GM13977 (cell line): ENCODE measurements around the gene CTXN1.

Source experiments
- DNase-seq: peaks from one replicate; pipeline ENCODE4 v3.0.0; 2012; ENCODE audit warnings: low spot score
- CTCF ChIP-seq: IDR thresholded peaks from 2 replicates; pipeline ENCODE4 v1.5.1; 2012; ENCODE audit warnings: mild to moderate bottlenecking, control low read depth; ENCODE audit not compliant: insufficient read depth; ENCODE audit errors: extremely low read depth, missing control alignments
- in situ Hi-C: fragments of 300-500 bp; cut with MboI; formaldehyde crosslinking; loops from one replicate; pipeline ENCODE4 v1.12.0; 2022; ENCODE audit warnings: low sequenced_read_pairs, low pct_unique_long_range_greater_than_20kb, mixed read lengths, inconsistent platforms; ENCODE audit not compliant: unreplicated experiment

Gene CTXN1

GRCh38 chr19:7928741-7929701, 3.1 kb upstream of the CTXN1 start:
- in situ Hi-C loops: no loop called here
- peak; percentile 59 for TF ChIP-seq CTCF

GRCh38 chr19:7928334-7928706, 2.4 kb upstream of the CTXN1 start:
- in situ Hi-C loops: no loop called here
- no peak for TF ChIP-seq CTCF
- DNase-seq: no peak

More at GRCh38 chr19:7928741-7929701, 3.1 kb upstream of the CTXN1 start:
- peak; percentile 78 for DNase-seq

- TF ChIP-seq CTCF: no peak
- in situ Hi-C loops: no loop called here
- DNase-seq: no peak
These were observed 1.8 kb upstream of the CTXN1 start for GRCh38 chr19:7927605-7928333.

DNA sequence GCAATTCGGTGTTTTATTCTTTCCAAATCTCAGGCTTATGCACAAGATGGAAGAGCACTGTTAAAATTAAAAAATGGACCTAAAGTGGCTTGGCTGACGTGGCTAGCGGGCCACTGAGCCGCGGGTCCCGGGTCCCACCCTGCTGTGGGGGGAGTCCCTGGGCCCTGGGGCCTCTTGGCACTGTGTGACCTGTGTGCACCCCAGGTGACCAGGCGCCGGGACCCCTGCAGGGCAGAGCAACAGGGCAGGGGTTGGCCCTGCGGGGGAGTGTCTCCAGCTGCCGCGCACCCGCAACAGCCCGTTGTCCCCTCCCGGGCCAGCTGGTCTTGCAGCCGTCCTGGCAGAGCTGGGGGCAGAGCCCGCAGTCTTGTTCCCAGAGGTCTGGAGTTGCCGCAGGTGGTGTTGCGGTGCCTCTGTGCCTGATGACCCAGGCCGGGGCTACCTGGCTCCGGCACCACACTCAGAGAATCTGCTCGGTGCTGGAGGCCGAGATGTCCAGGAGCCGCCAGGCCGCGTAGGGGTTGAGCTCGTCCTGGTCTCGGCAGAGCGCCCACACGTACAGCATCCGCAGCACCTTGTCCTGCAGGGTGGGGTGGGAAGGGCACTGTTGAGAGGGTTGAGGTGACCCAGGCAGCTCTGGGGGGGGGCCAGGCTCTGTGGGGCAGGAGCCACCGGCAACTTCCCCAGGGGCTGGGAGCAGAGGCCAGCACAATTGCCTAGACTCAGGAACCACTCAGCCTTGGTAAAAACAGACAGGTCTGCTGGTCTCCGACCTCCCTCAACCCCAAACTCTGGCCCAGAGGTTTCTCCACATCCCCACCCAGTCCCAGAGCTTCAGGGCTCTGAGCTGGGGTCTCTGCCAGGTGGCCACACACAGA, 1.0 kb upstream of the CTXN1 start:
- DNase-seq: no peak
- TF ChIP-seq CTCF: no peak
- in situ Hi-C loops: no loop called here

- in situ Hi-C loops: no loop called here
- DNase-seq: peak; percentile 95
- peak; percentile 98 for TF ChIP-seq CTCF
These were observed 624 bp downstream of the CTXN1 start for GRCh38 chr19:7925171-7925851.

GRCh38 chr19:7924651-7925170, 1.2 kb downstream of the CTXN1 start:
- DNase-seq: no peak
- no peak for TF ChIP-seq CTCF
- in situ Hi-C loops: no loop called here
